GM19351 (cell line): Measurements from ENCODE around the gene XNDC1N.
"Not testable (repeated sequence)": the region's sequence is repeated elsewhere in the genome, so short reads cannot be mapped to it uniquely, and the experiment has no call there.

Experiments used
- ATAC-seq: cut with Tn5 transposase; IDR thresholded peaks from one replicate; pipeline ENCODE4 v1.9.1; 2021; ENCODE audit warnings: mild to moderate bottlenecking, moderate library complexity; ENCODE audit not compliant: unreplicated experiment

XNDC1N gene

DNA sequence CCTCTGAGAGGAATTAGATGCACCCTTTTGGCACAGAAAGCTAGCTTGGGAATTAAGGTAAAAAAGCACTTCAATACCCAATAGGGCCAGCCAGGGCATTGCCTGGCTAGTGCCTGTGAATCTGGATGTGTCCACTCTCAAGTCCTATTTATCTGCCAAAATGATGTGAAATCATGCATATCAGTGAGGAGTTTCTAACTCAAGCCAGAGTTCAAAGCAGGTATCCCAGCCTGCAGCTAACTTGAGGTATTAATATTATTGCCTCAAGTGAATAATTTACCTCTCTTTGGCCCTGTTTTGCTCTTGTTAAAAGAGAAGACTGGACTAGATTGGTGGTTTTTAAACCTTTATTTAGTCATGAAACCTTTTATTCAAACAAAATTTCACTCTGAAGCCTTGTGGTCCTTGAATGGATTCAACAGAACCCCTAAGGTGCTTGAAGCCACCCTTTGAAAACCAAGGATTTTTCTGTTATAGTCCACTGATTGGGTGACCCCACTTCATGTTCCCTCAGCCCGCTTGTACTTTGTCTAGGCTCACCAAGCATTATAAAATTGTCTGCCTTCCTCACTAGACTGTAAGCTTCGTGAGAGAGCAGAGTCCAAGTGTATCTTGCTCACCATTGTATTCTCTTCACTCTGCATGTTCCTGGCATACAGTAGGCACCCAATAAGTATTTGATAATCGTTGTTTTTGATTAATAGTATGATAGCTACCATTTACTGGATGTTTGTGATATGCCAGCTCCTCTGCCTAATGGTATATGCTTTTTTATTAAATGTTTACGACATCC lies 4.9 kb upstream of the XNDC1N start:
- ATAC-seq: no peak

DNA sequence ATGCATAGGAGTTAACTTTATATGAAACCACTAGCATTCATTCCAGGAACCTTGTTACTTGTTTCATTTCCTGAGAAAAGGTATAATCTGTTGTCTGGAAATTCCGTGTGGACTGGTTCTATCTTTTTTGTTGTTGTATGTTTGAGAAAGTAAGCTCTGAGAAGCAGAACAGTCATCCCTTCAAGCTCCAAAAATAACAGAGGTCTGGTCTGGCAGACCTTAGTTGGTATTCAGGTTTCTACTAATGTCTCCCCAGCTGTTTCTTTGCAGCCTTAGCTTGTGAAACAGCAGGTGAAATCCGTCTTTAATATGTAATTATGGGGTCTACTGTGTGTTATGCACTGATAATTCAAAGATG lies 2.8 kb upstream of the XNDC1N start:
- ATAC-seq: no peak

DNA sequence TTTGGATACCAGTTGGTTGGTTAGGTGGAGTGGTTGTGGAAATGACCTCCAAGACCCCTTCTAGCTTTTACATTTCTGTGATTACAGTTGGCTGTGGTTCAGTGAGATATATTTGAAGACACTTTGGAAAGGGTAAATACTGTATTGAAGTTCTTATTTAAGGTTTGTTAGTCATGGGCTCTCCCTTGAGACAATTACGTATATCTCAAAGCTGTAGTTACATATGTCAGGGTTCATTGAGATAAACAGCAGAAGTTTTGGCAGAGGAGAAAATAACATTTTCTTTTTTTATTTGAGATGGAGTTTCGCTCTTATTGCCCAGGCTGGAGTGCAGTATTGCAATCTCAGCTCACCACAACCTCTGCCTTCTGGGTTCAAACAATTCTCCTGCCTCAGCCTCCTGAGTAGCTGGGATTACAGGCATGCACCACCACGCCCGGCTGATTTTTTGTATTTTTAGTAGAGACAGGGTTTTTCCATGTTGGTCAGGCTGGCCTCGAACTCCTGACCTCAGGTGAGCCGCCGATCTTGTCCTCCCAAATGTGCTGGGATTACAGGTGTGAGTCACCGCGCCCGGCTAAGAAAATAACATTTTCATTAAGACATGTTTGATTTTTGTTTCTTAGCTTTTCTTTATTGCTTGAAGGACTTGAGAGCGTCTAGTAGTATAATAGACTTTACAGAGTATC lies 2.3 kb upstream of the XNDC1N start:
- ATAC-seq: no peak

DNA sequence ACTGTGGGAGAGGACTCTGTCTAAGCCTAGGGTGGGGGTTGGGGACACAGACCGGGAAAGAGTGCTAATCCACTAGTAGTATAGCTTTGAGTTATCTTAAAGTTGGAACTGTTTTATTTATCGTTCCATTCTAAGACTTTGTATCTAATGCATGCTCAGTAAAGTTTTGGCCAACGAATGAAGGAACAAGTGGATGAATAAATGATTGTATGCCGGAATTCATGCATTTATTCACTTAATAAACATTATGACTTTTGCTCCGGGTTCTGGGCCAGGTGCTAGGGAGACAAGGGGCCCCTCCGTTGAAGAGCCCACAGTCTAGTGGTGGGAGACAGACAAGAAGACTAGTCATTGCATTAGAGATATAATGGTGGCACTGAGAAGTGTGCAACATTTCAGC lies 1.1 kb upstream of the XNDC1N start:
- ATAC-seq: no peak

DNA sequence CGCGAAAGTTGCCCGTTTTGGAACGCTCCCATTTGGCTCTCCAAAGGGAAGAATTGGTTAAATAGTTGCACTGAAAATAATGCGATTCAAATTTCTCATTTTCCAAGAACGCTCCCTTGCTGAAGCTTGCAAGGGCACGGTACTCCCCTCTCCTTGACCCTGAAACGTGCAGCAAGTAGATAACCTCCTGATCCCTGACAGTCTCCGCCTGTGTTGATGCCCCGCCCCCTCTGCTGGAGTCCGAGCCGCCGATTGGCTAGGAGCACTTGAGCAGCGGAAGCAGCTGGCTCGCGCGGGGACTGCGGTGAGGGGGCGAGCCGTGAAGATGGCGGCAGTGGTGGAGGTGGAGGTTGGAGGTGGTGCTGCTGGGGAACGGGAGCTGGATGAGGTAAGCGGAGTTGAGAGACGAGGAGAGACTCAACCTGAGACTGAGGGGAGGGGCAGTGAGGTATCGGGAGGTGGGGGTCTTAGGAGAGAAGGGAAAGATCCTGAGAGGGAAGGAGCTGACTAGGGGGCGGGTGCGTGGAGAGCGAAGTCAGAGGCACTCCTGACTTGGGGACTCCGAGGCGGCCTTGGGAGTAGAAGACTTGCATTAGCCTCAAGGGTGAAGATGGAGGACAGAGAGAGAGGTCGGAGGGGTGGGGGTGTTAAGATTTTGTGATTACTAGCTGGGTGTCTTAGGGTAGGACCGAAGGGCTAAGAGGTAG lies 496 bp upstream of the XNDC1N start, which contains the start of gene RNF121:
Gene RNF121, plus strand, starts transcription at position 310 of the 707 bp plus-strand sequence. Its CDS starts 16 bp downstream, at position 326.
- peak; percentile 81 for ATAC-seq

DNA sequence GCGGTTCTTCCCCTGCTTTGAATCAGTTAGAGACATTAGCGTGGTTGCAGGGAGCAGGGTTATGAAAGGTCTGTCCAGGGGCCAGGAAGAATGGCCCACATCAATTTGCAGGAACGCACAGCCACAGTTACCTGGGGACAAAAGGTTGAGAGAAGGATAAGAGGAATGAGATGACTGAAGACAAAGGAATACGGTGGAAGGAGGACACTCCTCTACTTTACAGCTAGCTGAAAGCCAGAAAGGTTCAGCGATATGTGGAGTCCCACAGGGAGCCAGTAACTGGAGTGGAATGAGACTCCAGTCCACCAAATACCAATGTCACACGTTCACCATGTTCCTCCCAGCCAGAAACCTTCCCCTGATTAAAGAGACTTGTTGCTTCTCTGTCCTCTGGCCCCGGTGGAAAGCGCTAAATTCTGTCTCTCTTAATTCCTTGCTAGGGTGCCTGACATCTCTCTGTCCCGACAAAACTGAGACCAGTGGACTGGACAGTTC lies 10.7 kb downstream of the XNDC1N start:
- ATAC-seq: no peak

DNA sequence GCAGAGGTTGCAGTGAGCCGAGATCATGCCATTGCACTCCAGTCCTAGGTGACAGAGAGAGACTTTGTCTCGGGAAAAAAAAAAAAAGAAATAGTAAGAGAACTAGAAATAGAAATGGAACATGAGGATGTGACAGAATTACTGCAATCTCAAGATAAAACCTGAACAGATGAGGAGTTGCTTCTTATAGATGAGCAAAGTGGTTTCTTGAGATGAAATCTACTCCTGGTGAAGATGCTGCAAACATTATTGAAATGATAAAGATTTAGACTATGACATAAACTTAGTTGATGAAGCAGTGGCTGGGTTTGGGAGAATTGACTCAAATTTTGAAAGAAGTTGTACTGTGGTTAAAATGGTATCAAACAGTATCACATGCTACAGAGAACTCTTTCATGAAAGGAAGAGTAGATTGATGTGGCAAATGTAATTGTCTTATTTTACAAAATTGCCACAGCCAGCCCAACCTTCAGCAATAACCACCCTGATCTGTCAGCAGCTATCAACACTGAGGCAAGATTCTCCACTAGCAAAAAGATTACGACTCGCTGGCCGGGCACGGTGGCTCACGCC lies 13.7 kb downstream of the XNDC1N start:
- no peak for ATAC-seq

DNA sequence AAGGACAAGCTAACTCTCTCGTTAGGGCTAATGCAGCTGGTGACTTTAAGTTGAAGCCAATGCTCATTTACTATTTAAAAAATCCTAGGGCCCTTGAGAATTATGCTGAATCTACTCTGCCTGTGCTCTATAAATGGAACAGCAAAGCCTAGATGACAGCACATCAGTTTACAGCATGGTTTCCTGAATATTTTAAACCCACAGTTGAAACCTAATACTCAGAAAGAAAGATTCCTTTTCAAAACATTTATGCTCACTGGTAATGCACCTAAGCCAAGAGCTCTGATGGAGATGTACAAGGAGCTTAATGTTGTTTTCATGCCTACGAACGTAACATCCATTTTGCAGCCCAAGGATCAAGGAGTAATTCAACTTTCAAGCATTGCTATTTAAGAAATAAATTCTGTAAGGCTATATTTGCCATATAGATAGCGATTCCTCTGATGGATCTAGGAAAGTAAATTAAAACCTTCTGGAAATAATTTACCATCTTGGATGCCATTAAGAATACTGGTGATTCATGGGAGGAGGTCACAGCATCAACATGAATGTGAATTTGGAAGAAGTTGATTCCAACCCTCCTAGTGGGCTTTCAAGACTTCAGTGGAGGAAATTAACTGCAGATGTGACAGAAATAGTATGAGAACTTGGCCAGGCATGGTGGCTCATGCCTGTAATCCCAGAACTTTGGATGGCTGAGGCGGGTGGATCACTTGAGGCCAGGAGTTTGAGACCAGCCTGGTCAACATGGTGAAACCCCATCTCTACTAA lies 14.5 kb downstream of the XNDC1N start:
- no peak for ATAC-seq

DNA sequence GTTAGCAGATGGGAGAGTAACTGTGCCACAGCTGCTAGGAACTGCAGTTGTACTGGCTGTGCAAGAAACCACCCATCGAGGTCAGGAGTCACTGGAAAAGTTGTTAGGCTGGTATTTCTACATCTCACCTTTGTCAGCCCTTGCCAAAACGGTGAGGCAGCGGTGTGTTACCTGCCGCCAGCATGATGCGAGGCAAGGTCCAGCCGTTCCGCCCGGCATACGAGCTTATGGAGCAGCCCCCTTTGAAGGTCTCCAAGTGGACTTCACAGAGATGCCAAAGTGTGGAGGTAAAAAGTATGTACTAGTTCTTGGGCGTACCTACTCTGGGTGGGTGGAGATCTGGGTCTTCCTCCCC lies 16.4 kb downstream of the XNDC1N start:
- ATAC-seq: not testable (repeated sequence)

DNA sequence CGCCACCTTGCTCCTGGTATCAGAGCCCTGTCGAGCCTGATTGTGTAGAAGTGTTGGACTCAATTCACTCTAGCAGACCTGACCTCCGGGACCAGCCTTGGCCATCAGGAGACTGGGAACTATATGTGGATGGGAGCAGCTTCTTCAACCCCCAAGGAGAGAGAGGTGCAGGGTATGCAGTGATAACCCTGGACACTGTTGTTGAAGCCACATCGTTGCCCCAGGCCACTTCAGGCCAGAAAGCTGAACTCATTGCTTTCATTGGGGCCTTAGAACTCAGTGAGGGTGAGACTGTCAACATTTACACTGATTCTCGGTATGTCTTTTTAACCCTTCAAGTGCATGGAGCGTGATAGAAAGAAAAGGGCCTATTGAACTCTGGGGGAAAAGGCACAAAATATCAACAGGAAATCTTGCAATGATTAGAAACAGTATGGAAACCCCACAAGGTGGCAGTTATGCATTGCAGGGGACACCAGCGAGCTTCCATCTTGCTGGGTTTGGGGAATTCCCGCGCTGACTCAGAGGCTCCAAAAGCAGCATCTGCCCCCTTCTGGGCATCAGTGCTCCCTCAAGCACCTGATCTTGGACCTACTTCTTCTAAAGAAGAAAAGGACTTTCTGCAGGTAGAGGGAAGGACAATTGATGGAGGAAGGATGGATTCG lies 16.9 kb downstream of the XNDC1N start:
- not testable (repeated sequence) for ATAC-seq

DNA sequence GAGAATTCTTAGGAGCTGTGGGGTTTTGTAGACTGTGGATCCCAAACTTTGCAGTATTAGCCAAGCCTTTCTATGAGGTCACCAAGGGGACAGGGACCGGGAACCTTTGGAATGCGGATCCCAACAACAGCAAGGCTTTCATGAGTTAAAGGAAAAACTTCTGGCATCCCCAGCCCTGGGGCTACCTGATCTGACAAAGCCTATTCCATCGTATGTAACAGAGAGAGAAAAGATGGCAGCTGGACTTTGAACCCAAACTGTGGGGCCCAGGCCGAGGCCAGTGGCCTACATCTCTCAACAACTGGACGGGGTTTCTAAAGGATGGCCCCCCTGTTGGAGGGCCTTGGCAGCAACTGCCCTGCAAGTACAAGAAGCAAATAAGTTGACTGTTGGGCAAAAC lies 17.6 kb downstream of the XNDC1N start:
- not testable (repeated sequence) for ATAC-seq

DNA sequence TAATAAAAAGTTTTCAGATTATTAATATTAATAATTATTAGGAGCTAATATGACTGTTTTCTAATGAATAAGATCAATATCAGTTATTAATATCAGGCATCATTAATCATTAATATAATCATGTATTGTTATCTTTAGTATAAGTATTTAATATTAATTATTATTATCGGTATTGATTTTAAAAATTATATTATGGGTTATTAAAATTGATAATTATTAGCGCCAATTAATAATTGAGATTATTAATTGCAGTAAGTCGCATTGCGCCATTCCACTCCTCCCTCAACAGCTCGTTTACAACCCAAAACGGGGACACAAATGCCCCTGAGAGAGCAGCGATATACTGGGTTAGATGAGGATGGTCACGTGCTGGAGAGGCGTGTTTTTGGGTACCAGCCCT lies 20.2 kb downstream of the XNDC1N start:
- ATAC-seq: no peak

DNA sequence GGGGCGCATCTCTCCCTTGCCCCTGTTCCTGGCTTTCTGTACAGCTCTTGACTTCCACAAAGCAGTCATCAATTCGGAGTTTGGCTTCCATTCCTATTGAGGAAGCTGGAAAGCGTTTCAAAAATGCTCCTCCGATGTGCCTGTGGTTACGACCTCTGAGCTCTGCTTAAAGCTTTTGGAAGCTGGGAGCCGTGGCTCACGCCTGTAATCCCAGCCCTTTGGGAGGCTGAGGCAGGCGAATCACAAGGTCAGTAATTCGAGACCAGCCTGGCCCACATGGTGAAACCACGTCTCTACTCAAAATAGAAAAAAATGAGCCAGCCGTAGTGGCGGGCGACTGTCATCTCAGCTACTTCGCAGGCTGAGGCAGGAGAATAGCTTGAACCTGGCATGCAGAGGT lies 27.3 kb downstream of the XNDC1N start:
- ATAC-seq: not testable (repeated sequence)

DNA sequence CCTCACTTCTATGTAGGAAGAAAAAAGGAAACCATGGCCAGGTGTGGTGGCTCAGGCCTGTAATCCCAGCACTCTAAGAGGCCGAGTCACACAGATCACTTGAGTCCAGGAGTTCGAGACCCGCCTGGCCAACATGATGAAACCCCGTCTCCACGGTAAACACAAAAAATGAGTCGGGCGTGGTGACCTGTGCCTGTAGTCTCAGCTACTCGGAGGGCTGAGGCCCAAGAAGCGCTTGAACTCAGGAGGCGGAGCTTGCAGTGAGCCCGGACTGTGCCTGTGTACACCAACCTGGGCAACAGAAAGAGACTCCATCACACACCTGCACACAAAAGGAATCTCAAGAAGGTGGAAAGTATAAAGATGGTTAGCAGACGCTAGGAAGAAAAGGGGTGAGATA lies 32.4 kb downstream of the XNDC1N start:
- ATAC-seq: no peak

DNA sequence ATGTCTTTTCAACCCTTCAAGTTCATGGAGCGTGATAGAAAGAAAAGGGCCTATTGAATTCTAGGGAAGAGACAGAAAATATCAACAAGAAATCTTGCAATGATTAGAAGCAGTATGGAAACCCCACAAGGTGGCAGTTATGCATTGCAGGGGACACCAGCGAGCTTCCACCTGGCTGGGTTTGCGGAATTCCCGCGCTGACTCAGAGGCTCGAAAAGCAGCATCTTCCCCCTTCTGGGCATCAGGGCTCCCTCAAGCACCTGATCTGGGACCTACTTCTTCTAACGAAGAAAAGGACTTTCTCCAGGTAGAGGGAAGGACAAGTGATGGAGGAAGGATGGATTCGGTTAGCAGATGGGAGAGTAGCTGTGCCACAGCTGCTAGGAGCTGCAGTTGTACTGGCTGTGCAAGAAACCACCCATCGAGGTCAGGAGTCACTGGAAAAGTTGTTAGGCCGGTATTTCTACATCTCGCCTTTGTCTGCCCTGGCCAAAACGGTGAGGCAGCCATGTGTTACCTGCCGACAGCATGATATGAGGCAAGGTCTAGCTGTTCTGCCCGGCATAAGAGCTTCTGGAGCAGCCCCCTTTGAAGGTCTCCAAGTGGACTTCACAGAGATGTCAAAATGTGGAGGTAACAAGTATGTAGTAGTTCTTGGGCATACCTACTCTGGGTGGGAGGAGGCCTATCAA lies 39.1 kb downstream of the XNDC1N start:
- not testable (repeated sequence) for ATAC-seq

DNA sequence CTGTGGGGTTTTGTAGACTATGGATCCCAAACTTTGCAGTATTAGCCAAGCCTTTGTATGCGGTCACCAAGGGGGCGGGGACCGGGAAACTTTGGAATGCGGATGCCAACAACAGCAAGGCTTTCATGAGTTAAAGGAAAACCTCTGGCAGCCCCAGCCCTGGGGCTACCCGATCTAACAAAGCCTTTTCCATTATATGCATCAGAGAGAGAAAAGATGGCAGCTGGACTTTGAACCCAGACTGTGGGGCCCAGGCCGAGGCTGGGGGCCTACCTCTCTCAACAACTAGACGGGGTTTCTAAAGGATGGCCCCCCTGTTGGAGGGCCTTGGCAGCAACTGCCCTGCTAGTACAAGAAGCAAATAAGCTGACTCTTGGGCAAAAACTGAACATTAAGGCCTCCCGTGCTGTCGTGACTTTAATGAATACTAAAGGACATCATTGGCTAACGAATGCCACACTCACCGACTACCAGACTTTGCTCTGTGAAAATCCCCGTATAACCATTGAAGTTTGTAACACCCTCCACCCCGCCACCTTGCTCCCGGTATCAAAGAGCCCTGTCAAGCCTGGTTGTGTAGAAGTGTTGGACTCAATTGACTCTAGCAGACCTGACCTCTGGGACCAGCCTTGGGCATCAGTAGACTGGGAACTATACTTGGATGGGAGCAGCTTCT lies 39.9 kb downstream of the XNDC1N start:
- not testable (repeated sequence) for ATAC-seq

DNA sequence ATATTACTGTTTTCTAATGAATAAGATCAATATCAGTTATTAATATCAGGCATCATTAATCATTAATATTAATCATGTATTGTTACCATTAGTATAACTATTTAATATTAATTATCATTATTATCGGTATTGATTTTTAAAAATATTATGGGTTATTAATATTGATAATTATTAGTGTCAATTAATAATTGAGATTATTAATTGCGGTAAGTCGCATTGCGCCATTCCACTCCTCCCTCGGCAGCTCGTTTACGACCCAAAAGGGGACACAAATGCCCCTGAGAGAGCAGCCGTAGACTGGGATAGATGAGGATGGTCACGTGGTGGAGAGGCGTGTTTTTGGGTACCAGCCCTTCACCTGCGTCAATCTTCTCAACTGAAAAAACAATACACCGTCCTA lies 42.6 kb downstream of the XNDC1N start:
- ATAC-seq: not testable (repeated sequence)
